A204.1 (cell line): ENCODE results near the gene DDI2.

ENCODE experiments used
- FAIRE-seq: peaks from 2 replicates; lab custom pipeline; 2012; peaks lifted over from hg19 to GRCh38; lab: Jason Lieb, UNC

Gene DDI2

DNA sequence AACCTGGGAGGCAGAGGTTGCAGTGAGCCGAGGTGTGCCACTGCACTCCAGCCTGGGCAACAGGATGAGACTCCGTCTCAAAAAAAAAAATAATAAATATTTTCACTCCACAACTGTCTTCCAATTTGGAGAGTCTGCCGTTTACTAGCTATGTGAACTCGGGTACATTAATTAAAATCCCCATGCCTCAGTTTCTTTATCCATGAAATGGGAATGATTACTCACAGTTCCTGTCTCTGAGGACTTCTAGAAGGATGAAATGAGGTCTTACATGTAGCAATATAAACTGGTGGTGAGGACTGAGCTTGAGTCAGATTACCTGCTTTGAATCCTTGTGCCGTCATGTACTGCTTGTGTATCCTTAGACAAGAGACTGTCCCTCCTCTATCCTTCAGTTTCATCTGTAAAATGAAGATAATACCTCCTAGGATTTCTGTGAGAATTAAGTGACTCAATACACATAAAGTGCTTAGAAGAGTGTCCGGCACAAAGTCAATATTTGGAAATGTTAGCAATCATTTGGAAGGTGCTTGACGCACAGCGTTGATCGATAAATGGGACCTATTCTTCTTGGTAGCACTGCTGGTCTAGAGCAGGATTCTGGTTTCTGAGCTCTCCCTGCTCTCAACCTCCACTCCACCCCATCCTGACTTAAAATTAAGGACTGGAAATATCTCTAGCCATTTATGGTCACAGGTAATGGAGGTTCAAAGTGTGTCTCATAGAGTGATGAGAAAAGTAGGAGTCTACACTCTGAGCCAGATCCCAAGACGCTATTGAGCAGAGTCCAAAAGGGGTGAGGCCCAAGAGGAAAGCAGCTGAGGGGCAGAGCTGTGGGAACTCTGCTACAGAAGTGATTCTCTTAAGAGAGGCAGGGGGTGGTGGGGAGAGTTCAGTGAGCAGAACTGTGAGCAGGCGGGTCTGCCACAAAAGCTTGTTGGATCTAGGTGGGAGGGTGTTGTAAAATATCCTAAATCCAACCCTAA lies 11.6 kb upstream of the DDI2 start:
- FAIRE-seq: no peak

- FAIRE-seq: no peak
Measured at GRCh38 chr1:15609631-15610030, 7.6 kb upstream of the DDI2 start.

DNA sequence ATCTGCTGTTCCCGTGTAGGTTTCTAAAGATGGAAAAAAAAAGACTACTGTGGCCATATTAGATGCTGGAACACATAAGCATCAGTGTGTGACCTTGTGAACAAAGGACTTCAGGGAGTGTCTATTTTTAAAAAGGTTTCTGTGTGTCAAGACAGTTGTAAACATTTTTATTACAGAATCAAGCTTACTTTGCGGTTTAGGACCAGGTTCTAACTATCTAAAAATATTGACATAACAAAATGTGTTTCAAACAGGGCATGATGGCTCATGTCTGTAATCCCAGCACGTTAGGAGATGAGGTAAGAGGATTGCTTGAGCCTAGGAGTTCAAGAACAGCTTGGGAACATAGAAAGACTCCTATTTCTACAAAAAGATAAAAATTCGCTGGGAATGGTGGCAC lies 7.1 kb upstream of the DDI2 start:
- FAIRE-seq: no peak

- no peak for FAIRE-seq
Measured at GRCh38 chr1:15616373-15617172, 685 bp upstream of the DDI2 start.

DNA sequence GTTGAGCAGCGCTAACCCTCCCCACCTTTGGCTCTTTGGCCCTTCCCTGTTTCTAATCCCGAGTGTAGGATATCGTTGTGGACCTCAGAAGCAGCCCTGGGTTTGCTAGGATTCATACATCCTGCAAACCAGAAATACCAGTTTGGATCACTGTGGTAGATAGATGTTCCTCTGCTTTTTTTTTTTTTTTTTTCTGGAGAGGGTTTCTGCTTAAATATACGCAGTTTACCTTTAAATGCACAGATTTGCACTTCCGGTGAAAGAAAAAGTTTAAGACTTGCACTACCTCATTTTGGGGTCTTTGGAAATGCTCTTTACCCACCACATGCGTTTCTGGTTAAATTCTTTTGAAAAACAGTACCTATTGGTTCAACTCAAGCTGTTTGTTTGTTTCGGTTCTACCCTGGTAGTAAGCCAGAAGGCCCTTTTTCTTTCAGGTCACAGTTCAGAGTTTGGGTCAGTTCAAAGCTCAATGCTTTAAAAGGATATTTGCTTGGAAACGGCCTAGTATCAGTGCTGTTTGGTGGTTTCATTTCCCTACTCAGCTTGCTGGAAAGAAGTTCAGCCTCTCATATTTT lies 908 bp downstream of the DDI2 start:
- FAIRE-seq: no peak

DNA sequence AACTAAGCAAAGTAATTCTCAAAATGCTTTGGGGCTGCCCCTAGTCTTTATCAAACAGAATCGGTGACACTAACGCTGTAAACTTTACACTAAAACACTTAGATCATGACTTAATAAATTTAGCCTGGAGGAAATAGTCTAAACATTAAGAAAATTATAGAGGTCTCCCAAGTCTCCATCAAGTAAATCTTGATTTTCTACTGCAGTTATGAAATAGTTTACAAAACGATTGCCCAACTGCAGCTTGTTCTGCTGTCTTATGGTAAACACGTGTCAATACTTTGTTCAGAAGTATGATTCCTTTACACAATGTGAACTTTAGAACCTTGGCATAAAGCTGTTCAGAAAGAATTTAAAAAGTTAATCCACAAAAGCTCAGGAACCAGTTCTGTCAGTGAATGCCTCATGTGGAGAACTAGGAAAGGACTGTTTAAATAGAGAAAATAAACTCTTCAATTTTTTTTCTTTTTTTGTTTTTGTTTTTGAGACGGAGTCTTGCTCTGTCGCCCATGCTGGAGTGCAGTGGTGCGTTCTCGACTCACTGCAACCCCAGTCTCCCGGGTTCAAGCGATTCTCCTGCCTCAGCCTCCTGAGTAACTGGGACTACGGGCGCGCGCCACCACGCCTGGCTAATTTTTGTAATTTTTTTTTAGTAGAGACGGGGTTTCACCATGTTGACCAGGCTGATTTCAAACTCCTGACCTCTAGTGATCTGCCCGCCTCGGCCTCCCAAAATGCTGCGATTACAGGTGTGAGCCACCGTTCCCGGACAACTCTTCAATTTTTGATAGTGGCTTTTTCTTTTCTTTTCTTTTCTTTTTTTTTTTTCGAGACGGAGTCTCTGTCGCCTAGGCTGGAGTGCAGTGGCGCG lies 1.6 kb downstream of the DDI2 start:
- FAIRE-seq: no peak

DNA sequence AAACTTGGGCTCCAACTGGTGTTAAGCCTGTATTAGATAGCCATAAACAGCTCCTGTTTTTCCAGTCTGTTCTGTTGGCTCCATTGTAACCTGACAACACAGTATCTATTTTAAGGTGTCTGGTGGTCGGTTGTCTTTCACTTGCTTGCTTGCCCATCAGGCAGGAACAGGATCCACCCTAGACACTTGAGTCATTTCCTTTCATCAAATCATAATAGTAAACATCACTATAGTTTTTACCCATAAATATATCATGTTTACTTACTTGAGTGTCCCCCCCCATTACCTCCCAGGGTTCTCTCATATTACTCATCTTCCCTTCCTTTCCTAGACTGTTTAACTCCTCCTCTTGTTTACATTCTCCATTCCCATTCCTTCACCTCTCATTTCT lies 2.9 kb downstream of the DDI2 start:
- no peak for FAIRE-seq

- FAIRE-seq: no peak
Measured at GRCh38 chr1:15620902-15621682, 3.8 kb downstream of the DDI2 start.

DNA sequence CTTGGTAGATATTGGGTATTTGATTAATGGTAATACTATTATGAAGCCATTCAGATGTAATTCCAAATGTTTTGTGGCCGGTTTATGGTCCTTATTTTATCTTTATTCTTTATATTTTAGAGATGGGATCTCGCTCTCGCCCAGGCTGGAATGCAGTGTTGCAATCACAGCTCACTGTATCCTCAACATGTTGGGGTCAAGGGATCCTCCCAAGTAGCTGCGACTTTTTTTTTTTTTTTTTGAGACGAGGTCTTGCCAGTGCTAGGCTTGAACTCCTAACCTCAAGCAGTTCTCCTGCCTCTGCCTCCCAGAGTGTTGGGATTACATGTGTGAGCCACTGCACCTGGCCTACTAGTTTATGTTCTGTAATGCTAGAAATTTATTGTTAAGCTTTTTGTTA lies 4.7 kb downstream of the DDI2 start:
- no peak for FAIRE-seq

GRCh38 chr1:15622712-15623373 lies 5.6 kb downstream of the DDI2 start:
- no peak for FAIRE-seq

GRCh38 chr1:15623435-15623834 lies 6.2 kb downstream of the DDI2 start:
- FAIRE-seq: no peak

DNA sequence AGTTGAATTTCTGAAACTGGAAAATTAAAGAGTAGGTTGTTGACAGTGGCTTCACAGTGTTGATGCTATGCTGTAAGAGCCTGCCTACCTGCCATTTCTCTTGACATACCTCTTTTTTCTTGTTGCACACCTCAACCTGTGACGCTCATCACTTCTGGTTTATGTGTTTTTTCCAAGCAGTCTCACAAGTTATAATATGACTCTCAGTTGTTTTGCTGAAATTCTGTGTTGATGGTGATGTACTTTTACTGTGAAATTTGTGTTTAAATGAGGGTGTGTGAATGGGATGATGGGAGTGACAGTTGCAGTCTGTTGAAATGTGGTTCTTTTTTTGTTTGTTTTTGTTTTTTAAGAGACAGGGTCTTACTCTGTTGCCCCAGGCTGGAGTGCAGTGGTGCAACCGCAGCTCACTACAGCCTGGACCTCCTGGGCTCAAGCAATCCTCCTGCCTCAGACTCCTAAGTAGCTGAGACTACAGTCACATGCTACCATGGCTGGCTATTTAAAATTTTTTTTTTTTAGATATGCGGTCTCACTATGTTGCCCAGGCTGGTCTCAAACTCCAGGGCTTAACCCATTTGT lies 7.0 kb downstream of the DDI2 start:
- no peak for FAIRE-seq

DNA sequence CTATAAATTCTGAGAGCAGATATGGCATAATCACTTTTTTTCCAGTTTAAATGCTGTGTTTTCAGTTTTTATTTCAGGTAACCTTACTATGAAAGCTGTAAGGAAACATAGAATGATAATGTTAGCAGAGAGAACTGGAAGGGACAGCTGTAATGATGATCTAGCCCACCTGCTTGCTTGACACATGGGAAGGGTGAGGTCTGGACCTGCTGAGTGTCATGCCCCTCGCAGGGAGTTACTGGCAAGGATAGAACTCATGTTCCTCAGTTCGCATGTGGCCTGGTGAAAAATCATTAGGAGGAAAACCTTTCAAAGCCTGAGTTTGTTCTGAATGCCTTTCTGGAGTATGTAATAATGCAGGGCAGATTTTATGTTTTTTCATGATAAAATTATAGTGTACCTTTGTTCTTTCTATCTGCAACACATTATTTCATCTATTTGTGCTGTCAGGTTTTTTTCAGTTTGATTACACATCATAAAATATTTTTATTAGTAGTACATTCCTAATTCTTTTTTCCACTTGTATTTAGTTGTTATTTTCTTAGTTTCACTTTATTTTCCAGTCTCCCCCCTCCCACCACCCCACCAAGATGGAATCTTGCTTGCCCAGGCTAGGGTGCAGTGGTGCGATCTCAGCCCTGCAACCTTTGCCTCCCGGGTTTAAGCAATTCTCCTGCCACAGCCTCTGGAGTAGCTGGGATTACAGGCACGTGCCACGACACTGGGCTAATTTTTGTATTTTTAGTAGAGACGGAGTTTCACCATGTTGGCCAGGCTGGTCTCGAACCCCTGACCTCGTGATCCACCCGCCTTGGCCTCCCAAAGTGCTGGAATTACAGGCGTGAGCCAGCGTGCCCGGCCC lies 8.0 kb downstream of the DDI2 start:
- FAIRE-seq: no peak

DNA sequence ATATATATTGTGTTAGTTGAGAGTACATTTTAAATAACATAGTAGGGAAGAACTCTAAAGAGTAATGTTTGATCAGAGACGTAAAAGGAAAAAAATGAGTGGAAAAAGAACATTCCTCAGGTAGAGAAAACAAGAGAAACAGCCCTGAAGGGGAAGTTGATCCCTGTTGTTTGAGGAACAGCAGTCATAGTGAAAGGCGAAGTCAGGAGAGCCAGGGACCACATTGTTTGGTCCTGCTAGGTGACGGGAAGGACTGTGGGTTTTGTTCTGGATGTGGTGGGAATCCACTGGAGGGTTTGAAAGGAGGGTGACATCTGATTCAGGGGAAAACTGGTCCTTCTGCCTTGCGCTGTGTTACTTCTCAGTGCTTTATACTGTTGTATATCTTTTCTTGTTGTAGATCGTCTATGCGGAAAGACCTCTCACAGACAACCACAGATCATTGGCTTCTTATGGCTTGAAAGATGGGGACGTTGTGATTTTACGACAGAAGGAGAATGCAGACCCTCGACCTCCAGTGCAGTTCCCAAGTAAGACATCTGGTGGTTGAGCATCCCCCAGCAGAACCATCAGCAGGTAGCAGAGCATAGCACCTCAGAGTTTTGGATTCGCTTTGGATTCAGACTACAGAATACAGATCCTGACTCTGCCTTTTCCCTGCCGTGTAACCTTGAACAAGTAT lies 9.2 kb downstream of the DDI2 start:
- FAIRE-seq: no peak

DNA sequence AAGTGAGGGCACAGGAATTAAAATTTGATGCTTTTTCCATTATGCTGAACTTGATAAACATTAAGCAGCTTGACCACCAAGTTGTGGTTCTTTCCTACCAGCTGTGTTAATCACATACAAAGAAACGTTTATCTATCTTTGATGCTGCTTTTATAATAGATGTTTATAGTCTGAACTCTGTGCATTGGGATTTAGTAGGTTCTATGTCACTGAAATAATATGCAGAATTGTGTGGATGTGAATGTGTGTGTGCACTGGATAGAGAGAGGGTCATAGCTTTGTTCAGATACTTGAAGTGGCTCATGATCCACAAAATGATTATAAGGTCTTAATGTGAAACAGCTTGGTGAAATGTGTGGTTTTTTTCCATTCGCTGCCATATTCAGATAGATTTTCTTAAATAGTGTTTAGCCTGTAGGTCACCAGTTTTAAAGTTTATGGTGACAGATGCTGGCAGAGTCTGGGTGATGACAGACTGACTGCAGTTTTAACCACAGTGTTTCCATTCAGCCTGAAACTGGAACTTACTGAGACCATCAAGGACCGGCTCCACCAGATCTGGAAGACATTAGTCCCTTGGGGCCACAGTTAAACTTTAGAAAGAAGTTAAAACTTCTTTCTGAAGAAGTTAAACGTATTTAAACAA lies 10.2 kb downstream of the DDI2 start:
- no peak for FAIRE-seq

DNA sequence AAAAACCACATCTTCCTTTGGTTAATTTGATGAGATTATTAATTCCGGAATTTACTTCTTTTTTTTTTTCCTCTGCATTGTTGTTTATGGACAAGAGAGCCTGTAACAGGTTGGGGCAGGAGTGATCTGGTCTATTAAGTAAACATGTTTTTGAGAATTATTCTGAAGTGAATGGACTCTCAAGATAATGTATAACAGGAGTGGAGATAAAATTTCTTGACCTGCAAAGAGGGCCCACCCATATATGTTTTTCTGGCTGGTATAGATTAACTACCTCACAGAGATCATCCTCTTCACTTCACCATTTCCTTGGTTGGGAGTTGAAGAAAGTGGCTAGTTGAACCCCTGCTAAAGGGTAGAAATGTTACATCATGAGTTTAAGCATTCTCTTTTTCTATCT lies 10.7 kb downstream of the DDI2 start:
- no peak for FAIRE-seq

GRCh38 chr1:15633756-15634420 lies 16.6 kb downstream of the DDI2 start:
- FAIRE-seq: no peak

DNA sequence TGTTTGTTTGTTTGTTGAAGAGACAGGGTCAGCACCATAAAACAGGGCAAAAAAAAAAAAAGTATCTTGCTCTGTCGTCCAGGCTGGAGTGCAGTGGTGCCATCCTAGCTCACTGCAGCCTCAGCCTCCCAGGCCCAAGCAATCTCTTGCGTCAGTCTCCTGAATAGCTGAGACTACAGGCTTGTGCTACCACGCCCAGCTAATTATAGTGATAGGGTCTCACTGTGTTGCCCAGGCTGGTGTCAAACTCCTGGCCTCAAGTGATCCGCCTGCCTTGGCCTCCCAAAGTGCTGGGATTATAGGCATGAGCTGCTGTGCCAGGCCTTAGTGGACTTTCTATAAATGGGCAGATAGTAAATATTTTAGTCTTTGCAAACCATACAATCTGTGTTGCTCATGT lies 19.2 kb downstream of the DDI2 start:
- no peak for FAIRE-seq
